ENCODE results near the gene CDC16.

DNA sequence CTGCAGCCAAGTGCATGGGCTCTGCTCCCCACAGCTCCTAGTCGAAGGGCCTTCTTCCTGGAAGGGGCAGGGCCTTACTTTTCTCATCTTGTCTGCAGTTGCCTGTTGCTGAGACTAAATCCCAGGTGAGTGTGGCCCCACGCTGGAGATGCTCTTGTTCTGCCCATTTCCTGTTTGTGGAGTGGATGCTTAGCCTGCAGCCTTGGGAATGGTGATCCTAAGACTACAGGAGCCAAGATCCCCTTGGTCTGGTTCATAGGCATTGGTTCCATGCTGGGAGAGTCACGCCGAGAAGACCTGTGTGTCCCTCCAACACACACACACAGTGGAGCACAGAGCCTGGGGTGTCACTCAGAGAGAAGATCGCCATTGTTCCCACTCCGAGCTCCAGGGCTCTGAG lies 32.1 kb upstream of the CDC16 start:
- TF ChIP-seq CTCF (IDR thresholded peaks at IDR 0.05; ENCODE audit: insufficient read depth, low read length) (no peak), POLR2AphosphoS5 (IDR thresholded peaks at IDR 0.05; ENCODE audit: low read depth) (no peak)
- TF ChIP-seq, protein P1, sequence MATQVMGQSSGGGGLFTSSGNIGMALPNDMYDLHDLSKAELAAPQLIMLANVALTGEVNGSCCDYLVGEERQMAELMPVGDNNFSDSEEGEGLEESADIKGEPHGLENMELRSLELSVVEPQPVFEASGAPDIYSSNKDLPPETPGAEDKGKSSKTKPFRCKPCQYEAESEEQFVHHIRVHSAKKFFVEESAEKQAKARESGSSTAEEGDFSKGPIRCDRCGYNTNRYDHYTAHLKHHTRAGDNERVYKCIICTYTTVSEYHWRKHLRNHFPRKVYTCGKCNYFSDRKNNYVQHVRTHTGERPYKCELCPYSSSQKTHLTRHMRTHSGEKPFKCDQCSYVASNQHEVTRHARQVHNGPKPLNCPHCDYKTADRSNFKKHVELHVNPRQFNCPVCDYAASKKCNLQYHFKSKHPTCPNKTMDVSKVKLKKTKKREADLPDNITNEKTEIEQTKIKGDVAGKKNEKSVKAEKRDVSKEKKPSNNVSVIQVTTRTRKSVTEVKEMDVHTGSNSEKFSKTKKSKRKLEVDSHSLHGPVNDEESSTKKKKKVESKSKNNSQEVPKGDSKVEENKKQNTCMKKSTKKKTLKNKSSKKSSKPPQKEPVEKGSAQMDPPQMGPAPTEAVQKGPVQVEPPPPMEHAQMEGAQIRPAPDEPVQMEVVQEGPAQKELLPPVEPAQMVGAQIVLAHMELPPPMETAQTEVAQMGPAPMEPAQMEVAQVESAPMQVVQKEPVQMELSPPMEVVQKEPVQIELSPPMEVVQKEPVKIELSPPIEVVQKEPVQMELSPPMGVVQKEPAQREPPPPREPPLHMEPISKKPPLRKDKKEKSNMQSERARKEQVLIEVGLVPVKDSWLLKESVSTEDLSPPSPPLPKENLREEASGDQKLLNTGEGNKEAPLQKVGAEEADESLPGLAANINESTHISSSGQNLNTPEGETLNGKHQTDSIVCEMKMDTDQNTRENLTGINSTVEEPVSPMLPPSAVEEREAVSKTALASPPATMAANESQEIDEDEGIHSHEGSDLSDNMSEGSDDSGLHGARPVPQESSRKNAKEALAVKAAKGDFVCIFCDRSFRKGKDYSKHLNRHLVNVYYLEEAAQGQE (IDR thresholded peaks at IDR 0.05; ENCODE audit: insufficient replicate concordance, low read depth), result no peak

Data from HL-60 (cell line).